ENCODE data around the gene TMEM121. TPM values are rescaled to one million over a fixed set of nuclear protein-coding genes. Genes with fewer than 3 reads are reported as not detected.
A peak's percentile ranks its signal among the peaks of the same experiment; 100 is the strongest.
"Not testable (repeated sequence)": the region's sequence is repeated elsewhere in the genome, so short reads cannot be mapped to it uniquely, and the experiment has no call there.

TMEM121 gene
- total and polyA plus RNA-seq, 2 donors (not counting 1 experiment from before 2014, with no cell fraction given): 0.99 to 3.7 TPM

GRCh38 chr14:105563347-105563737 is 37.0 kb downstream of the TMEM121 start:
- peaks cover 32% of the 10 kb centered on the region for H3K79me2 ChIP-seq (ENCODE audit: control insufficient read depth, insufficient read depth, low read length)
- peak overlapping the region; percentile 49 for H3K4me2 ChIP-seq (replicated peaks; ENCODE audit: low read depth, low read length, poor library complexity, severe bottlenecking)
- peaks cover 0 to 2% of the 10 kb centered on the region in 2 experiments for H3K36me3 ChIP-seq (replicated peaks in 1 of 2; ENCODE audit: control extremely low read depth in 1 of 2, control insufficient read depth in 1 of 2, extremely low read depth in 1 of 2, insufficient read depth in 2 of 2, low read length in 1 of 2)
- H3K4me3 ChIP-seq (ENCODE audit: control extremely low read depth in 1 of 5, extremely low read depth in 1 of 5, insufficient read depth in 1 of 5, low read depth in 2 of 5, low read length in 4 of 5): no peak overlapping the region
- POLR2A ChIA-PET: no interaction called here
- peaks cover 36% of the 10 kb centered on the region for H3K4me1 Mint-ChIP-seq
- H3K27ac Mint-ChIP-seq: peak overlapping the region; percentile 95
- no peak for TF ChIP-seq EZH2 (IDR thresholded peaks at IDR 0.05; ENCODE audit: borderline replicate concordance, insufficient read depth, low read depth, low read length, poor library complexity, severe bottlenecking)
- TF ChIP-seq CTCF (IDR thresholded peaks at IDR 0.05): no peak
- CTCF ChIA-PET: no interaction called here
- peak overlapping the region; percentile 56 for H3K4me3 Mint-ChIP-seq
- H3K9me3 Mint-ChIP-seq (ENCODE audit: insufficient read depth): no peaks in the 10 kb centered on the region
- peak overlapping the region; percentile 33 for H3K9ac ChIP-seq (ENCODE audit: low read length)
- DNase-seq: no peak
- H3K27ac ChIP-seq (ENCODE audit: low read length in 2 of 2): peak overlapping the region; percentile 88 to 95
- no peak overlapping the region for H2AFZ ChIP-seq (ENCODE audit: insufficient read depth, low read depth, low read length, poor library complexity, severe bottlenecking)
- no peaks in the 10 kb centered on the region for H3K27me3 Mint-ChIP-seq
- intact Hi-C loops (cut with micrococcal nuclease): no loop called here
- no peaks in the 10 kb centered on the region for H3K9me3 ChIP-seq (ENCODE audit: control extremely low read depth in 1 of 3, control insufficient read depth in 2 of 3, insufficient read depth in 1 of 3, low read length in 2 of 3)
- no peaks in the 10 kb centered on the region for H3K27me3 ChIP-seq (replicated peaks in 1 of 4; ENCODE audit: control extremely low read depth in 1 of 4, control insufficient read depth in 3 of 4, insufficient read depth in 4 of 4, low read length in 3 of 4)
- no peak for ATAC-seq (ENCODE audit: low read depth)
- H4K20me1 ChIP-seq (ENCODE audit: control insufficient read depth, insufficient read depth, low read length, poor library complexity, severe bottlenecking): no peaks in the 10 kb centered on the region
- H3K4me1 ChIP-seq (ENCODE audit: control insufficient read depth in 2 of 2, insufficient read depth in 2 of 2, low read length in 2 of 2): peaks cover 46 to 77% of the 10 kb centered on the region in 2 donors

GRCh38 chr14:105564536-105564935 is 38.2 kb downstream of the TMEM121 start:
- H3K9me3 ChIP-seq (ENCODE audit: control extremely low read depth in 1 of 3, control insufficient read depth in 2 of 3, insufficient read depth in 1 of 3, low read length in 2 of 3); ATAC-seq (ENCODE audit: low read depth); POLR2A ChIA-PET; intact Hi-C loops (cut with micrococcal nuclease); H2AFZ ChIP-seq (ENCODE audit: insufficient read depth, low read depth, low read length, poor library complexity, severe bottlenecking); H3K9ac ChIP-seq (ENCODE audit: low read length); H3K27me3 Mint-ChIP-seq; H3K36me3 ChIP-seq (replicated peaks in 1 of 2; ENCODE audit: control extremely low read depth in 1 of 2, control insufficient read depth in 1 of 2, extremely low read depth in 1 of 2, insufficient read depth in 2 of 2, low read length in 1 of 2); H3K4me3 Mint-ChIP-seq; H3K4me3 ChIP-seq (ENCODE audit: control extremely low read depth in 1 of 5, extremely low read depth in 1 of 5, insufficient read depth in 1 of 5, low read depth in 2 of 5, low read length in 4 of 5); CTCF ChIA-PET; H3K9me3 Mint-ChIP-seq (ENCODE audit: insufficient read depth); H3K4me2 ChIP-seq (replicated peaks; ENCODE audit: low read depth, low read length, poor library complexity, severe bottlenecking); H3K27me3 ChIP-seq (replicated peaks in 1 of 4; ENCODE audit: control extremely low read depth in 1 of 4, control insufficient read depth in 3 of 4, insufficient read depth in 4 of 4, low read length in 3 of 4); H4K20me1 ChIP-seq (ENCODE audit: control insufficient read depth, insufficient read depth, low read length, poor library complexity, severe bottlenecking): not testable (repeated sequence)
- Mint-ChIP-seq H3K27ac (peak overlapping the region; percentile 82), H3K4me1 (peaks cover 44% of the 10 kb centered on the region)
- H3K79me2 ChIP-seq (ENCODE audit: control insufficient read depth, insufficient read depth, low read length): peaks cover 39% of the 10 kb centered on the region
- DNase-seq: peak; percentile 42
- peaks cover 58 to 78% of the 10 kb centered on the region in 2 donors for H3K4me1 ChIP-seq (ENCODE audit: control insufficient read depth in 2 of 2, insufficient read depth in 2 of 2, low read length in 2 of 2)
- WGBS (ENCODE audit: insufficient coverage): no CpG with 5 or more reads among the region's 16 CpGs
- peak overlapping the region; percentile 88 to 95 for H3K27ac ChIP-seq (ENCODE audit: low read length in 2 of 2)

- DNase-seq: peak; percentile 44
- Histone ChIP-seq H3K79me2 (ENCODE audit: control insufficient read depth, insufficient read depth, low read length) (peaks cover 47% of the 10 kb centered on the region), H3K4me2 (replicated peaks; ENCODE audit: low read depth, low read length, poor library complexity, severe bottlenecking) (peak overlapping the region; percentile 25), H3K4me1 (ENCODE audit: control insufficient read depth in 2 of 2, insufficient read depth in 2 of 2, low read length in 2 of 2) (peaks cover 66 to 86% of the 10 kb centered on the region in 2 donors), H3K27ac (ENCODE audit: low read length in 2 of 2) (peak overlapping the region; percentile 88 to 95)
- CTCF ChIA-PET; H3K27me3 Mint-ChIP-seq; ATAC-seq (ENCODE audit: low read depth); H3K36me3 ChIP-seq (replicated peaks in 1 of 2; ENCODE audit: control extremely low read depth in 1 of 2, control insufficient read depth in 1 of 2, extremely low read depth in 1 of 2, insufficient read depth in 2 of 2, low read length in 1 of 2); H3K27me3 ChIP-seq (replicated peaks in 1 of 4; ENCODE audit: control extremely low read depth in 1 of 4, control insufficient read depth in 3 of 4, insufficient read depth in 4 of 4, low read length in 3 of 4); H3K9ac ChIP-seq (ENCODE audit: low read length); H3K9me3 Mint-ChIP-seq (ENCODE audit: insufficient read depth); H4K20me1 ChIP-seq (ENCODE audit: control insufficient read depth, insufficient read depth, low read length, poor library complexity, severe bottlenecking); intact Hi-C loops (cut with micrococcal nuclease); H2AFZ ChIP-seq (ENCODE audit: insufficient read depth, low read depth, low read length, poor library complexity, severe bottlenecking); H3K4me3 ChIP-seq (ENCODE audit: control extremely low read depth in 1 of 5, extremely low read depth in 1 of 5, insufficient read depth in 1 of 5, low read depth in 2 of 5, low read length in 4 of 5); POLR2A ChIA-PET; H3K9me3 ChIP-seq (ENCODE audit: control extremely low read depth in 1 of 3, control insufficient read depth in 2 of 3, insufficient read depth in 1 of 3, low read length in 2 of 3): not testable (repeated sequence)
- Mint-ChIP-seq H3K27ac (peak overlapping the region; percentile 97), H3K4me3 (peak overlapping the region; percentile 61), H3K4me1 (peaks cover 52% of the 10 kb centered on the region)
- WGBS (ENCODE audit: insufficient coverage): 67% methylated on average over 3 of the region's 8 CpGs
These were observed 39.0 kb downstream of the TMEM121 start for GRCh38 chr14:105565185-105565919.
